Activated naive CD4-positive, alpha-beta T cell treated with anti-CD3 and anti-CD28 coated beads, Interleukin-2, amount 50 U/mL, for 72 hours (primary cell): ENCODE measurements around the gene ZNRD2. TPM values are rescaled to one million over a fixed set of nuclear protein-coding genes. Genes with fewer than 3 reads are reported as not detected.

Experiments
- ATAC-seq, 2 donors: fragments of 150-1000 bp; cut with Tn5 transposase; 2 replicates each; pipeline ENCODE4 v1.10.0; 2021; ENCODE audit warnings: mild to moderate bottlenecking in 2 of 2, moderate library complexity in 2 of 2
- DNase-seq, 2 donors: peaks; one replicate each; pipeline ENCODE4 v3.0.0; 2021 to 2022; ENCODE audit warnings: low spot score in 2 of 2
- H3K27ac Mint-ChIP-seq, 2 donors: one replicate each; pipeline ENCODE4 v1.8.0; 2022; ENCODE audit warnings: mild to moderate bottlenecking in 2 of 2, mixed read lengths in 2 of 2
- H3K36me3 Mint-ChIP-seq, 2 donors: one replicate each; pipeline ENCODE4 v1.8.0; 2022; ENCODE audit warnings: mixed read lengths in 2 of 2
- H3K9me3 Mint-ChIP-seq, 2 donors: one replicate each; pipeline ENCODE4 v1.8.0; 2022; ENCODE audit warnings: mixed read lengths in 2 of 2
- total RNA-seq, 2 donors: library from RNA; stranded (reverse); gene quantifications; one replicate each; pipeline ENCODE4 v1.2.3, GENCODE V29; 2022

The ZNRD2 gene
- total RNA-seq, 2 donors from 2014 or later, result 35.9 to 44.3 TPM

- DNase-seq (no peak), ATAC-seq (no peak)
- Mint-ChIP-seq H3K9me3 (no peaks in the 10 kb centered on the region), H3K27ac (peak overlapping the region; percentile 8 to 68), H3K36me3 (no peaks in the 10 kb centered on the region)
Measured at GRCh38 chr11:65536412-65537295, 33.6 kb upstream of the ZNRD2 start.

GRCh38 chr11:65537296-65537597, 33.0 kb upstream of the ZNRD2 start:
- no peaks in the 10 kb centered on the region for H3K36me3 Mint-ChIP-seq
- ATAC-seq (no peak), DNase-seq (no peak)
- H3K27ac Mint-ChIP-seq, result peak overlapping the region in 1 of 2 donors; percentile 32
- no peaks in the 10 kb centered on the region for H3K9me3 Mint-ChIP-seq

- no peak for ATAC-seq
- H3K27ac Mint-ChIP-seq, result peak overlapping the region in 1 of 2 donors; percentile 32
- H3K36me3 Mint-ChIP-seq, result no peaks in the 10 kb centered on the region
- no peak for DNase-seq
- H3K9me3 Mint-ChIP-seq, result no peaks in the 10 kb centered on the region
Measured at GRCh38 chr11:65537620-65538231, 32.6 kb upstream of the ZNRD2 start.

GRCh38 chr11:65538232-65538914, 31.9 kb upstream of the ZNRD2 start:
- Mint-ChIP-seq H3K27ac (peak overlapping the region in 1 of 2 donors; percentile 22), H3K36me3 (no peaks in the 10 kb centered on the region), H3K9me3 (no peaks in the 10 kb centered on the region)
- ATAC-seq (no peak), DNase-seq (peak in 1 of 2 donors; percentile 2)

GRCh38 chr11:65538915-65539743, 31.1 kb upstream of the ZNRD2 start:
- no peaks in the 10 kb centered on the region for H3K36me3 Mint-ChIP-seq
- peak in 1 of 2 donors; percentile 59 for DNase-seq
- H3K9me3 Mint-ChIP-seq, result no peaks in the 10 kb centered on the region
- no peak overlapping the region for H3K27ac Mint-ChIP-seq
- no peak for ATAC-seq

- ATAC-seq, result peak in 1 of 2 donors; percentile 77
- peak in 1 of 2 donors; percentile 70 for DNase-seq
- Mint-ChIP-seq H3K9me3 (no peaks in the 10 kb centered on the region), H3K27ac (no peak overlapping the region), H3K36me3 (no peaks in the 10 kb centered on the region)
Measured at GRCh38 chr11:65539744-65540289, 30.5 kb upstream of the ZNRD2 start.

- Mint-ChIP-seq H3K9me3 (no peaks in the 10 kb centered on the region), H3K27ac (peak overlapping the region; percentile 68), H3K36me3 (no peaks in the 10 kb centered on the region)
- ATAC-seq (peak; percentile 83 to 90), DNase-seq (peak; percentile 87 to 93)
Measured at GRCh38 chr11:65540290-65541092, 29.8 kb upstream of the ZNRD2 start.

GRCh38 chr11:65541093-65541982, 28.9 kb upstream of the ZNRD2 start:
- DNase-seq (no peak), ATAC-seq (no peak)
- H3K27ac Mint-ChIP-seq, result peak overlapping the region; percentile 68 to 88
- H3K9me3 Mint-ChIP-seq, result no peaks in the 10 kb centered on the region
- no peaks in the 10 kb centered on the region for H3K36me3 Mint-ChIP-seq

GRCh38 chr11:65542738-65543390, 27.4 kb upstream of the ZNRD2 start:
- DNase-seq (no peak), ATAC-seq (no peak)
- no peaks in the 10 kb centered on the region for H3K9me3 Mint-ChIP-seq
- no peak overlapping the region for H3K27ac Mint-ChIP-seq
- H3K36me3 Mint-ChIP-seq, result no peaks in the 10 kb centered on the region

- peaks cover 0 to 10% of the 10 kb centered on the region in 2 donors for H3K36me3 Mint-ChIP-seq
- DNase-seq (no peak), ATAC-seq (peak in 1 of 2 donors; percentile 0)
- H3K9me3 Mint-ChIP-seq, result no peaks in the 10 kb centered on the region
- H3K27ac Mint-ChIP-seq, result peak overlapping the region in 1 of 2 donors; percentile 84
Measured at GRCh38 chr11:65545853-65546216, 24.4 kb upstream of the ZNRD2 start.

GRCh38 chr11:65546217-65546958, 23.9 kb upstream of the ZNRD2 start:
- Mint-ChIP-seq H3K9me3 (no peaks in the 10 kb centered on the region), H3K27ac (peak overlapping the region in 1 of 2 donors; percentile 84), H3K36me3 (peaks cover 0 to 16% of the 10 kb centered on the region in 2 donors)
- DNase-seq (peak; percentile 96 to 100), ATAC-seq (peak; percentile 84 to 92)

- ATAC-seq (no peak), DNase-seq (no peak)
- Mint-ChIP-seq H3K9me3 (no peaks in the 10 kb centered on the region), H3K36me3 (peaks cover 0 to 22% of the 10 kb centered on the region in 2 donors), H3K27ac (no peak overlapping the region)
Measured at GRCh38 chr11:65547446-65548125, 22.7 kb upstream of the ZNRD2 start.

- Mint-ChIP-seq H3K9me3 (no peaks in the 10 kb centered on the region), H3K36me3 (peaks cover 0 to 22% of the 10 kb centered on the region in 2 donors), H3K27ac (peak overlapping the region in 1 of 2 donors; percentile 88)
- DNase-seq (no peak), ATAC-seq (no peak)
Measured at GRCh38 chr11:65548395-65548794, 21.9 kb upstream of the ZNRD2 start.
